OCI-LY3 (cell line): Measurements from ENCODE around the gene ADAMTS7.
"Not testable (repeated sequence)": the region's sequence is repeated elsewhere in the genome, so short reads cannot be mapped to it uniquely, and the experiment has no call there.

Experiments
- CTCF ChIP-seq: fragments of 200-600, 300-600 bp; sonication (generic); IDR thresholded peaks from 2 replicates; pipeline ENCODE4 v1.5.1; 2014; ENCODE audit warnings: antibody characterized with exemption, low read length, low read depth
- EZH2phosphoT487 ChIP-seq: fragments of 200-600 bp; shearing (Covaris generic); IDR thresholded peaks from 2 replicates; pipeline ENCODE4 v1.6.1; 2018; ENCODE audit warnings: antibody characterized with exemption, mixed run types, low read depth

GRCh38 chr15:78839151-78839550, 27.9 kb upstream of the ADAMTS7 start:
- not testable (repeated sequence) for TF ChIP-seq CTCF, EZH2phosphoT487
